K562 (cell line): ENCODE measurements around the gene BCAM. TPM values are rescaled to one million over a fixed set of nuclear protein-coding genes. Genes with fewer than 3 reads are reported as not detected.

Source experiments
- GATAD2A ChIP-seq: fragments of 450-650 bp; IDR thresholded peaks from 2 replicates; pipeline ENCODE4 v1.6.1; 2017
- GTF2A2 ChIP-seq: IDR thresholded peaks from 2 replicates; pipeline ENCODE4 v1.6.1; 2016; ENCODE audit warnings: mild to moderate bottlenecking, missing genetic modification characterization, missing compliant biosample characterization
- HNRNPH1 ChIP-seq: fragments of 200-400 bp; formaldehyde crosslinking; optimal IDR thresholded peaks from 2 replicates; pipeline ENCODE3; 2017; ENCODE audit warnings: low read depth, mild to moderate bottlenecking, low read length, moderate library complexity
- HNRNPL ChIP-seq: fragments of 200-400 bp; formaldehyde crosslinking; IDR thresholded peaks from 2 replicates; pipeline ENCODE4 v1.6.1; 2017; ENCODE audit warnings: low read depth, mild to moderate bottlenecking, low read length
- KDM1A ChIP-seq, 2 experiments: fragments of 450-650 bp; IDR thresholded peaks; 2 replicates each; pipeline ENCODE4 v1.6.1; 2016; ENCODE audit warnings: mild to moderate bottlenecking in 2 of 2
- NFE2L1 ChIP-seq: fragments of 450-650 bp; IDR thresholded peaks from 2 replicates; pipeline ENCODE4 v1.6.1; 2016; ENCODE audit warnings: missing genetic modification characterization, low read depth, mild to moderate bottlenecking, missing compliant biosample characterization, moderate library complexity, borderline replicate concordance
- PBX2 ChIP-seq, 2 experiments: IDR thresholded peaks in 1 of 2; conservative IDR thresholded peaks in 1 of 2; 2 replicates each; pipeline ENCODE4 v1.6.1; 2016; ENCODE audit warnings: low read depth in 2 of 2, mild to moderate bottlenecking in 1 of 2, missing compliant biosample characterization in 1 of 2, missing genetic modification characterization in 1 of 2, moderate library complexity in 1 of 2
- PML ChIP-seq: IDR thresholded peaks from 2 replicates; pipeline ENCODE4 v1.6.1; 2012; ENCODE audit warnings: low read length, inconsistent platforms
- PREB ChIP-seq: sonication (generic); formaldehyde crosslinking; IDR thresholded peaks from 2 replicates; pipeline ENCODE4 v1.8.1; 2023; ENCODE audit warnings: mild to moderate bottlenecking, missing genetic modification reagents
- SLC30A9 ChIP-seq: fragments of 250-450 bp; sonication (Bioruptor Pico); IDR thresholded peaks from 2 replicates; pipeline ENCODE4 v1.8.0; 2022; ENCODE audit warnings: mild to moderate bottlenecking, moderate library complexity
- SMAD2 ChIP-seq: fragments of 150-350 bp; IDR thresholded peaks from 2 replicates; pipeline ENCODE4 v1.6.1; 2014; ENCODE audit warnings: low read depth, mild to moderate bottlenecking, low read length
- ZBTB33 ChIP-seq: sonication (generic); formaldehyde crosslinking; IDR thresholded peaks from 2 replicates; pipeline ENCODE4 v1.8.1; 2023; ENCODE audit warnings: mild to moderate bottlenecking, missing genetic modification reagents
- ZBTB7A ChIP-seq: IDR thresholded peaks from 2 replicates; pipeline ENCODE4 v1.6.1; 2011; ENCODE audit warnings: low read depth, mild to moderate bottlenecking, low read length, moderate library complexity, borderline replicate concordance; ENCODE audit not compliant: control insufficient read depth
- ZC3H11A ChIP-seq: IDR thresholded peaks from 2 replicates; pipeline ENCODE4 v1.6.1; 2012; ENCODE audit warnings: low read depth, low read length, improper control_type of control experiment
- ZNF347 ChIP-seq: fragments of 450-650 bp; formaldehyde crosslinking; IDR thresholded peaks from 2 replicates; pipeline ENCODE4 v1.4.0; 2020; ENCODE audit warnings: low read depth, mild to moderate bottlenecking, moderate library complexity
- ZNF75A ChIP-seq: fragments of 450-650 bp; formaldehyde crosslinking; IDR thresholded peaks from 2 replicates; pipeline ENCODE4 v1.4.0; 2020; ENCODE audit warnings: mild to moderate bottlenecking
- polyA plus RNA-seq, 8 experiments: library from polyadenylated mRNA; depleted of rRNA in 4 of 8; stranded (reverse) in 5 of 8; unstranded in 3 of 8; fragments of >200 nt; fragmentation: Nextera tagmentation in 2 of 8; fragmentation: Illumina TruSeq in 1 of 8; extraction: Ambion mirVana in 2 of 8; extraction: Trizol in 1 of 8; gene quantifications; 2 replicates each; pipeline versions ENCODE4 v1.2.1 to v1.2.3, GENCODE V29; 2011 to 2014; ENCODE audit warnings: inconsistent platforms in 1 of 8, missing spikeins in 1 of 8
- total RNA-seq, 7 experiments: library from RNA; depleted of rRNA in 6 of 7; stranded (reverse); fragments of >200 nt in 6 of 7; fragmentation: Illumina TruSeq in 2 of 7; extraction: Trizol in 2 of 7; gene quantifications; 2 replicates each; pipeline versions ENCODE4 v1.2.1 to v1.2.3, GENCODE V29; 2011 to 2021; ENCODE audit warnings: low replicate concordance in 1 of 7
- TF ChIP-seq, protein P1 (sequence below): sonication (generic); formaldehyde crosslinking; IDR thresholded peaks from 2 replicates; pipeline ENCODE4 v1.8.0; 2022; ENCODE audit warnings: mild to moderate bottlenecking, missing genetic modification reagents, borderline replicate concordance
- TF ChIP-seq, protein P2 (sequence below): fragments of 450-650 bp; formaldehyde crosslinking; IDR thresholded peaks from 2 replicates; pipeline ENCODE4 v1.4.0; 2020; ENCODE audit warnings: mild to moderate bottlenecking, moderate library complexity

BCAM gene
- total and polyA plus RNA-seq, 9 of the 15 experiments (the other 6 are each of a cell fraction or from before 2014, with no cell fraction given) = 0.07 to 1.3 (median 0.33) TPM; not detected in 2

GRCh38 chr19:44813070-44813840 lies 4.4 kb downstream of the BCAM start (continued):
- TF ChIP-seq, protein P1, sequence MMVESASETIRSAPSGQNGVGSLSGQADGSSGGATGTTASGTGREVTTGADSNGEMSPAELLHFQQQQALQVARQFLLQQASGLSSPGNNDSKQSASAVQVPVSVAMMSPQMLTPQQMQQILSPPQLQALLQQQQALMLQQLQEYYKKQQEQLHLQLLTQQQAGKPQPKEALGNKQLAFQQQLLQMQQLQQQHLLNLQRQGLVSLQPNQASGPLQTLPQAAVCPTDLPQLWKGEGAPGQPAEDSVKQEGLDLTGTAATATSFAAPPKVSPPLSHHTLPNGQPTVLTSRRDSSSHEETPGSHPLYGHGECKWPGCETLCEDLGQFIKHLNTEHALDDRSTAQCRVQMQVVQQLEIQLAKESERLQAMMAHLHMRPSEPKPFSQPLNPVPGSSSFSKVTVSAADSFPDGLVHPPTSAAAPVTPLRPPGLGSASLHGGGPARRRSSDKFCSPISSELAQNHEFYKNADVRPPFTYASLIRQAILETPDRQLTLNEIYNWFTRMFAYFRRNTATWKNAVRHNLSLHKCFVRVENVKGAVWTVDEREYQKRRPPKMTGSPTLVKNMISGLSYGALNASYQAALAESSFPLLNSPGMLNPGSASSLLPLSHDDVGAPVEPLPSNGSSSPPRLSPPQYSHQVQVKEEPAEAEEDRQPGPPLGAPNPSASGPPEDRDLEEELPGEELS = no peak
- TF ChIP-seq ZBTB33 (peak; percentile 93; the same call in 1 of the 2 replicates), SMAD2 (no peak), PML (no peak), PREB (CRISPR knock-in tag) (no peak), PBX2 (CRISPR knock-in tag; IDR thresholded peaks at IDR 0.05; ENCODE audit: low read depth) (no peak), PBX2 (tag; conservative IDR thresholded peaks at IDR 0.05; ENCODE audit: low read depth) (no peak), SLC30A9 (CRISPR knock-in tag) (no peak), KDM1A (IDR thresholded peaks at IDR 0.05) (no peak), GTF2A2 (no peak), HNRNPH1 (no peak), GATAD2A (no peak), ZBTB7A (peak; percentile 31; the same call in 1 of the 2 replicates), NFE2L1 (tag) (no peak), ZC3H11A (no peak), ZNF75A (CRISPR knock-in tag) (no peak), ZNF347 (CRISPR knock-in tag) (no peak), HNRNPL (0 out of 2 replicates have a peak, but pooled peaks have one; percentile 54)
- TF ChIP-seq, protein P2, sequence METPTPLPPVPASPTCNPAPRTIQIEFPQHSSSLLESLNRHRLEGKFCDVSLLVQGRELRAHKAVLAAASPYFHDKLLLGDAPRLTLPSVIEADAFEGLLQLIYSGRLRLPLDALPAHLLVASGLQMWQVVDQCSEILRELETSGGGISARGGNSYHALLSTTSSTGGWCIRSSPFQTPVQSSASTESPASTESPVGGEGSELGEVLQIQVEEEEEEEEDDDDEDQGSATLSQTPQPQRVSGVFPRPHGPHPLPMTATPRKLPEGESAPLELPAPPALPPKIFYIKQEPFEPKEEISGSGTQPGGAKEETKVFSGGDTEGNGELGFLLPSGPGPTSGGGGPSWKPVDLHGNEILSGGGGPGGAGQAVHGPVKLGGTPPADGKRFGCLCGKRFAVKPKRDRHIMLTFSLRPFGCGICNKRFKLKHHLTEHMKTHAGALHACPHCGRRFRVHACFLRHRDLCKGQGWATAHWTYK (CRISPR knock-in tag) = no peak
